ENCODE results near the gene PCNX2.

- TF ChIP-seq CTCF (IDR thresholded peaks at IDR 0.05; ENCODE audit: low read length), result no peak
- TF ChIP-seq EZH2 (optimal IDR thresholded peaks at IDR 0.05; ENCODE audit: low read depth, low read length), result no peak
Measured at GRCh38 chr1:232995189-232995588, 300.3 kb downstream of the PCNX2 start.
